Stimulated activated memory B cell treated with anti-CD40 and anti-IgM and Interleukin-4, amounts not matched to agents 10 μg/mL and 1 μg/mL and 100 μg/mL, for 72 hours (primary cell): ENCODE data around the gene HTRA1.

Experiments used
- ATAC-seq: fragments of 150-1000 bp; cut with Tn5 transposase; 2 replicates; pipeline ENCODE4 v1.10.0; 2021
- H3K27ac Mint-ChIP-seq: one replicate; pipeline ENCODE4 v1.8.0; 2022; ENCODE audit warnings: mild to moderate bottlenecking, mixed read lengths
- H3K27me3 Mint-ChIP-seq: one replicate; pipeline ENCODE4 v1.8.0; 2022; ENCODE audit warnings: mixed read lengths
- H3K36me3 Mint-ChIP-seq: one replicate; pipeline ENCODE4 v1.8.0; 2022; ENCODE audit warnings: mixed read lengths
- H3K4me1 Mint-ChIP-seq: one replicate; pipeline ENCODE4 v1.8.0; 2022; ENCODE audit warnings: mixed read lengths
- H3K4me3 Mint-ChIP-seq: one replicate; pipeline ENCODE4 v1.8.0; 2022; ENCODE audit warnings: mild to moderate bottlenecking, moderate library complexity, mixed read lengths
- H3K9me3 Mint-ChIP-seq: one replicate; pipeline ENCODE4 v1.8.0; 2022; ENCODE audit warnings: mixed read lengths

Gene HTRA1

GRCh38 chr10:122531261-122531660, 69.9 kb downstream of the HTRA1 start:
- Mint-ChIP-seq H3K27me3 (no peaks in the 10 kb centered on the region), H3K4me3 (no peak overlapping the region), H3K36me3 (no peaks in the 10 kb centered on the region), H3K9me3 (no peaks in the 10 kb centered on the region), H3K4me1 (no peaks in the 10 kb centered on the region), H3K27ac (no peak overlapping the region)
- ATAC-seq: no peak

GRCh38 chr10:122531939-122532338, 70.6 kb downstream of the HTRA1 start:
- no peaks in the 10 kb centered on the region for H3K36me3 Mint-ChIP-seq
- no peak overlapping the region for H3K4me3 Mint-ChIP-seq
- H3K27me3 Mint-ChIP-seq: no peaks in the 10 kb centered on the region
- H3K27ac Mint-ChIP-seq: no peak overlapping the region
- no peak for ATAC-seq
- no peaks in the 10 kb centered on the region for H3K9me3 Mint-ChIP-seq
- no peaks in the 10 kb centered on the region for H3K4me1 Mint-ChIP-seq

- Mint-ChIP-seq H3K27ac (no peak overlapping the region), H3K27me3 (no peaks in the 10 kb centered on the region), H3K9me3 (no peaks in the 10 kb centered on the region), H3K36me3 (no peaks in the 10 kb centered on the region), H3K4me1 (no peaks in the 10 kb centered on the region), H3K4me3 (no peak overlapping the region)
- no peak for ATAC-seq
These were observed 71.4 kb downstream of the HTRA1 start for GRCh38 chr10:122532601-122533296.

- Mint-ChIP-seq H3K27me3 (peaks cover 12% of the 10 kb centered on the region), H3K27ac (no peak overlapping the region), H3K4me3 (no peak overlapping the region), H3K36me3 (no peaks in the 10 kb centered on the region), H3K4me1 (no peaks in the 10 kb centered on the region), H3K9me3 (no peaks in the 10 kb centered on the region)
- no peak for ATAC-seq
These were observed 76.2 kb downstream of the HTRA1 start for GRCh38 chr10:122537545-122537944.

- no peak for ATAC-seq
- Mint-ChIP-seq H3K36me3 (no peaks in the 10 kb centered on the region), H3K4me3 (no peak overlapping the region), H3K27ac (no peak overlapping the region), H3K9me3 (no peaks in the 10 kb centered on the region), H3K27me3 (peaks cover 40% of the 10 kb centered on the region), H3K4me1 (no peaks in the 10 kb centered on the region)
These were observed 80.2 kb downstream of the HTRA1 start for GRCh38 chr10:122541541-122542002.

- no peak for ATAC-seq
- no peak overlapping the region for H3K27ac Mint-ChIP-seq
- no peaks in the 10 kb centered on the region for H3K4me1 Mint-ChIP-seq
- H3K4me3 Mint-ChIP-seq: no peak overlapping the region
- peaks cover 41% of the 10 kb centered on the region for H3K27me3 Mint-ChIP-seq
- no peaks in the 10 kb centered on the region for H3K9me3 Mint-ChIP-seq
- no peaks in the 10 kb centered on the region for H3K36me3 Mint-ChIP-seq
These were observed 82.5 kb downstream of the HTRA1 start for GRCh38 chr10:122543676-122544445.

- H3K27me3 Mint-ChIP-seq: peaks cover 35% of the 10 kb centered on the region
- no peak overlapping the region for H3K27ac Mint-ChIP-seq
- H3K36me3 Mint-ChIP-seq: no peaks in the 10 kb centered on the region
- ATAC-seq: no peak
- H3K4me3 Mint-ChIP-seq: no peak overlapping the region
- H3K9me3 Mint-ChIP-seq: no peaks in the 10 kb centered on the region
- no peaks in the 10 kb centered on the region for H3K4me1 Mint-ChIP-seq
These were observed 83.1 kb downstream of the HTRA1 start for GRCh38 chr10:122544493-122544892.

- no peaks in the 10 kb centered on the region for H3K36me3 Mint-ChIP-seq
- no peaks in the 10 kb centered on the region for H3K4me1 Mint-ChIP-seq
- H3K4me3 Mint-ChIP-seq: no peak overlapping the region
- no peak for ATAC-seq
- H3K9me3 Mint-ChIP-seq: no peaks in the 10 kb centered on the region
- peaks cover 45% of the 10 kb centered on the region for H3K27me3 Mint-ChIP-seq
- H3K27ac Mint-ChIP-seq: no peak overlapping the region
These were observed 84.9 kb downstream of the HTRA1 start for GRCh38 chr10:122546242-122546641.

GRCh38 chr10:122548407-122549085, 87.2 kb downstream of the HTRA1 start:
- no peaks in the 10 kb centered on the region for H3K9me3 Mint-ChIP-seq

GRCh38 chr10:122549636-122550035, 88.3 kb downstream of the HTRA1 start:
- Mint-ChIP-seq H3K36me3 (no peaks in the 10 kb centered on the region), H3K9me3 (no peaks in the 10 kb centered on the region), H3K27me3 (peaks cover 43% of the 10 kb centered on the region), H3K27ac (no peak overlapping the region), H3K4me3 (no peak overlapping the region), H3K4me1 (no peaks in the 10 kb centered on the region)
- no peak for ATAC-seq

More at GRCh38 chr10:122548407-122549085, 87.2 kb downstream of the HTRA1 start:
- no peak for ATAC-seq
- no peak overlapping the region for H3K27ac Mint-ChIP-seq
- H3K4me3 Mint-ChIP-seq: no peak overlapping the region
- no peaks in the 10 kb centered on the region for H3K4me1 Mint-ChIP-seq
- peaks cover 52% of the 10 kb centered on the region for H3K27me3 Mint-ChIP-seq
- no peaks in the 10 kb centered on the region for H3K36me3 Mint-ChIP-seq

- Mint-ChIP-seq H3K4me1 (no peaks in the 10 kb centered on the region), H3K27ac (no peak overlapping the region), H3K27me3 (peaks cover 48% of the 10 kb centered on the region), H3K9me3 (no peaks in the 10 kb centered on the region), H3K36me3 (no peaks in the 10 kb centered on the region), H3K4me3 (no peak overlapping the region)
- ATAC-seq: peak; percentile 17
These were observed 89.1 kb downstream of the HTRA1 start for GRCh38 chr10:122550427-122550826.

- Mint-ChIP-seq H3K27me3 (peaks cover 52% of the 10 kb centered on the region), H3K4me1 (no peaks in the 10 kb centered on the region), H3K9me3 (no peaks in the 10 kb centered on the region), H3K27ac (no peak overlapping the region), H3K4me3 (no peak overlapping the region), H3K36me3 (peaks cover under 1% of the 10 kb centered on the region)
- no peak for ATAC-seq
These were observed 89.6 kb downstream of the HTRA1 start for GRCh38 chr10:122550983-122551382.

GRCh38 chr10:122551450-122551849, 90.1 kb downstream of the HTRA1 start:
- peaks cover 52% of the 10 kb centered on the region for H3K27me3 Mint-ChIP-seq
- peaks cover 4% of the 10 kb centered on the region for H3K36me3 Mint-ChIP-seq
- no peaks in the 10 kb centered on the region for H3K4me1 Mint-ChIP-seq
- H3K27ac Mint-ChIP-seq: no peak overlapping the region
- no peak for ATAC-seq
- no peak overlapping the region for H3K4me3 Mint-ChIP-seq
- peaks cover 3% of the 10 kb centered on the region for H3K9me3 Mint-ChIP-seq

- Mint-ChIP-seq H3K9me3 (peaks cover 3% of the 10 kb centered on the region), H3K27me3 (peaks cover 60% of the 10 kb centered on the region), H3K36me3 (peaks cover 4% of the 10 kb centered on the region), H3K4me3 (no peak overlapping the region), H3K27ac (no peak overlapping the region), H3K4me1 (no peaks in the 10 kb centered on the region)
- ATAC-seq: no peak
These were observed 92.0 kb downstream of the HTRA1 start for GRCh38 chr10:122553341-122553740.

- no peak for ATAC-seq
- Mint-ChIP-seq H3K9me3 (peaks cover 3% of the 10 kb centered on the region), H3K36me3 (peaks cover 4% of the 10 kb centered on the region), H3K27me3 (peaks cover 60% of the 10 kb centered on the region), H3K27ac (no peak overlapping the region), H3K4me3 (no peak overlapping the region), H3K4me1 (no peaks in the 10 kb centered on the region)
These were observed 93.0 kb downstream of the HTRA1 start for GRCh38 chr10:122554131-122555036.
